ENCODE results near the gene ACAA2.

DNA sequence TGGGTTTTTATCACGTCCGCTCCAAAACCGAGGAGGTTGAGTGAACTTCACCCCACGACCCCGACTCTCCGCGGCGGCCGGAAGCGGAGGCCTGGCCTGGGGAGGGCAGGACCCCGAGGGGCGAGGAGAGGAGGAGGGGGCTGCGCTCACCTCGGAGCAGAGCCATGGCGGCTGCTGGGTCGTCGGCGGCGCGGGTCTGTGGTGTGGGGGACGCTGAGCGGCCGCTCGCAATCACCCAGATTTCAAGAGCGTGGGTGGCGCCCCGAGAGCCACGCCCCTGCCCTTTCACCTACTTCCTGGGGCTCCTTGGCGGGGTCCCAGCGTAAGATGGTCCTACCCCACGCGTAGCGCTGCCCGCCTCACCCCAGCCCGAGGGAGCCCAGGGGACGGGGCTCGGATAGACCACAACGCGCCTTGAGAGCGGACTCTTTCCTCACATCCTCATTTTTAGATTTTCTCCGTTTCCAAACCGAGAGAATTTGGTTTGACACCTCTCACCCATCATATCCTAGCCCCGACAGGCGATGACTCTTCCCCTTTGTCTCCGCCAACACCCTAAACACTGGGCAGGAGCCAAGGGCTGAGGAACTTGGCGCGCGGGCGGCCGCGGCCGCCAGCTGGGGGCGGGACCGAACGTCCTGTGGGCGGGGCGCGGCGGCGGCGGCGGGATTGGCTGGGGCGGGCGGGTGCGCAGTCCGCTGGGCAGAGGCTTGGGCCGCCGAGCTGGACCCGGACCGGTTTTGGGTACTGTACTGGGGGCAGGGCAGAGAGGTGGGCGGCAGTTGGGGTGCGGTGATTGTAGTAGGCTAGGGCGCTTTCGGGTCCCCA, at the start of gene ACAA2:
- TF ChIP-seq, protein P1, sequence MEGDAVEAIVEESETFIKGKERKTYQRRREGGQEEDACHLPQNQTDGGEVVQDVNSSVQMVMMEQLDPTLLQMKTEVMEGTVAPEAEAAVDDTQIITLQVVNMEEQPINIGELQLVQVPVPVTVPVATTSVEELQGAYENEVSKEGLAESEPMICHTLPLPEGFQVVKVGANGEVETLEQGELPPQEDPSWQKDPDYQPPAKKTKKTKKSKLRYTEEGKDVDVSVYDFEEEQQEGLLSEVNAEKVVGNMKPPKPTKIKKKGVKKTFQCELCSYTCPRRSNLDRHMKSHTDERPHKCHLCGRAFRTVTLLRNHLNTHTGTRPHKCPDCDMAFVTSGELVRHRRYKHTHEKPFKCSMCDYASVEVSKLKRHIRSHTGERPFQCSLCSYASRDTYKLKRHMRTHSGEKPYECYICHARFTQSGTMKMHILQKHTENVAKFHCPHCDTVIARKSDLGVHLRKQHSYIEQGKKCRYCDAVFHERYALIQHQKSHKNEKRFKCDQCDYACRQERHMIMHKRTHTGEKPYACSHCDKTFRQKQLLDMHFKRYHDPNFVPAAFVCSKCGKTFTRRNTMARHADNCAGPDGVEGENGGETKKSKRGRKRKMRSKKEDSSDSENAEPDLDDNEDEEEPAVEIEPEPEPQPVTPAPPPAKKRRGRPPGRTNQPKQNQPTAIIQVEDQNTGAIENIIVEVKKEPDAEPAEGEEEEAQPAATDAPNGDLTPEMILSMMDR (IDR thresholded peaks at IDR 0.05): no peak
- peak; percentile 34 for TF ChIP-seq PHF8 (IDR thresholded peaks at IDR 0.05; ENCODE audit: borderline replicate concordance, low read depth)
- peak; percentile 37; the same call in 1 of the 2 replicates for TF ChIP-seq POLR2A (IDR thresholded peaks at IDR 0.05; ENCODE audit: low read length)
- TF ChIP-seq CHD4 (IDR thresholded peaks at IDR 0.05; ENCODE audit: borderline replicate concordance): no peak
- TF ChIP-seq, protein P2, sequence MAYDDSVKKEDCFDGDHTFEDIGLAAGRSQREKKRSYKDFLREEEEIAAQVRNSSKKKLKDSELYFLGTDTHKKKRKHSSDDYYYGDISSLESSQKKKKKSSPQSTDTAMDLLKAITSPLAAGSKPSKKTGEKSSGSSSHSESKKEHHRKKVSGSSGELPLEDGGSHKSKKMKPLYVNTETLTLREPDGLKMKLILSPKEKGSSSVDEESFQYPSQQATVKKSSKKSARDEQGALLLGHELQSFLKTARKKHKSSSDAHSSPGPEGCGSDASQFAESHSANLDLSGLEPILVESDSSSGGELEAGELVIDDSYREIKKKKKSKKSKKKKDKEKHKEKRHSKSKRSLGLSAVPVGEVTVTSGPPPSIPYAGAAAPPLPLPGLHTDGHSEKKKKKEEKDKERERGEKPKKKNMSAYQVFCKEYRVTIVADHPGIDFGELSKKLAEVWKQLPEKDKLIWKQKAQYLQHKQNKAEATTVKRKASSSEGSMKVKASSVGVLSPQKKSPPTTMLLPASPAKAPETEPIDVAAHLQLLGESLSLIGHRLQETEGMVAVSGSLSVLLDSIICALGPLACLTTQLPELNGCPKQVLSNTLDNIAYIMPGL (CRISPR knock-in tag; IDR thresholded peaks at IDR 0.05; ENCODE audit: borderline replicate concordance): no peak
- TF ChIP-seq, protein P3, sequence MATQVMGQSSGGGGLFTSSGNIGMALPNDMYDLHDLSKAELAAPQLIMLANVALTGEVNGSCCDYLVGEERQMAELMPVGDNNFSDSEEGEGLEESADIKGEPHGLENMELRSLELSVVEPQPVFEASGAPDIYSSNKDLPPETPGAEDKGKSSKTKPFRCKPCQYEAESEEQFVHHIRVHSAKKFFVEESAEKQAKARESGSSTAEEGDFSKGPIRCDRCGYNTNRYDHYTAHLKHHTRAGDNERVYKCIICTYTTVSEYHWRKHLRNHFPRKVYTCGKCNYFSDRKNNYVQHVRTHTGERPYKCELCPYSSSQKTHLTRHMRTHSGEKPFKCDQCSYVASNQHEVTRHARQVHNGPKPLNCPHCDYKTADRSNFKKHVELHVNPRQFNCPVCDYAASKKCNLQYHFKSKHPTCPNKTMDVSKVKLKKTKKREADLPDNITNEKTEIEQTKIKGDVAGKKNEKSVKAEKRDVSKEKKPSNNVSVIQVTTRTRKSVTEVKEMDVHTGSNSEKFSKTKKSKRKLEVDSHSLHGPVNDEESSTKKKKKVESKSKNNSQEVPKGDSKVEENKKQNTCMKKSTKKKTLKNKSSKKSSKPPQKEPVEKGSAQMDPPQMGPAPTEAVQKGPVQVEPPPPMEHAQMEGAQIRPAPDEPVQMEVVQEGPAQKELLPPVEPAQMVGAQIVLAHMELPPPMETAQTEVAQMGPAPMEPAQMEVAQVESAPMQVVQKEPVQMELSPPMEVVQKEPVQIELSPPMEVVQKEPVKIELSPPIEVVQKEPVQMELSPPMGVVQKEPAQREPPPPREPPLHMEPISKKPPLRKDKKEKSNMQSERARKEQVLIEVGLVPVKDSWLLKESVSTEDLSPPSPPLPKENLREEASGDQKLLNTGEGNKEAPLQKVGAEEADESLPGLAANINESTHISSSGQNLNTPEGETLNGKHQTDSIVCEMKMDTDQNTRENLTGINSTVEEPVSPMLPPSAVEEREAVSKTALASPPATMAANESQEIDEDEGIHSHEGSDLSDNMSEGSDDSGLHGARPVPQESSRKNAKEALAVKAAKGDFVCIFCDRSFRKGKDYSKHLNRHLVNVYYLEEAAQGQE (IDR thresholded peaks at IDR 0.05): no peak
- TF ChIP-seq SMC3 (IDR thresholded peaks at IDR 0.05): no peak
- no peak for TF ChIP-seq RARB (CRISPR knock-in tag; IDR thresholded peaks at IDR 0.05)
- no peak for TF ChIP-seq CBX2 (IDR thresholded peaks at IDR 0.05; ENCODE audit: borderline replicate concordance, low read depth)
- TF ChIP-seq MYC (IDR thresholded peaks at IDR 0.05; ENCODE audit: borderline replicate concordance, low read length): no peak

Data from A549 (cell line).